Mammary epithelial cell (primary cell): ENCODE measurements around the gene KLHDC2.

Experiments used
- CTCF ChIP-seq, 2 donors: IDR thresholded peaks in 1 of 2; conservative IDR thresholded peaks in 1 of 2; 2 replicates each; pipeline ENCODE4 v1.5.1; 2011 to 2012; ENCODE audit warnings: inconsistent platforms in 2 of 2, low read length in 2 of 2, mild to moderate bottlenecking in 2 of 2, control low read depth in 1 of 2, low read depth in 1 of 2; ENCODE audit not compliant: insufficient read depth in 1 of 2; ENCODE audit errors: extremely low read depth in 1 of 2
- EZH2 ChIP-seq: IDR thresholded peaks from 2 replicates; pipeline ENCODE4 v1.6.1; 2012; ENCODE audit warnings: low read length, inconsistent platforms, borderline replicate concordance

DNA sequence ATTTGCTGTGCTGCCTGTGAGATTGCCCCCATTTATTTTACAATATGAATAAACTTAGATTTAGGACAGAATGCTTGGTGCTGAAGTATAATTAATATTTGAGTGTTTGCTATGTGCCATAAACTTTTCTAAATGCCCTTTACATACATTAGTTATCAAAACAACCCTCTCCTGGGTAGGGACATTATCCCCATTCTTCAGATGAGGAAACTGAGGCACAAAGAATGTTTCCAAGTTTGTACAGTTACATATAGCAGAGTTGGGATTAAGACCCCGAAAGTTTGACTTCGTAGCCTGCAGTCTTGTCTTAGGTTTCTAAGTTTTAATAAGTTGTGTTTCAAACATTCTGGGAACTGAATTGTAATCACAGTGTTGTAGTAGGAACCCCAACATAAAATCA lies 18.4 kb downstream of the KLHDC2 start:
- TF ChIP-seq CTCF (conservative IDR thresholded peaks at IDR 0.05 in 1 of 2, IDR thresholded peaks at IDR 0.05 in 1 of 2; ENCODE audit: extremely low read depth in 1 of 2, insufficient read depth in 1 of 2, low read depth in 1 of 2, low read length in 2 of 2) (no peak), EZH2 (no peak)
